Right lobe of liver (tissue), 6 donors: ENCODE measurements around the gene MGARP. TPM values are rescaled to one million over a fixed set of nuclear protein-coding genes. Genes with fewer than 3 reads are reported as not detected.

Experiments
- ATAC-seq, 4 donors: fragments of 200-7000 bp; cut with Tn5 transposase; one replicate each; pipeline ENCODE4 v1.9.1; 2020; ENCODE audit warnings: mild to moderate bottlenecking in 4 of 4, moderate library complexity in 4 of 4
- DNase-seq, 3 donors: peaks; one replicate each; pipeline ENCODE4 v3.0.0-alpha.2; 2020
- H3K27ac ChIP-seq, 3 donors: fragments of 200-600 bp; one replicate each; pipeline ENCODE4 v1.8.0; 2022
- H3K27me3 ChIP-seq, 2 donors: fragments of 200-600 bp; one replicate each; pipeline ENCODE4 v1.8.0; 2022
- H3K36me3 ChIP-seq, 4 donors: fragments of 200-600 bp; sonication (generic) in 1 of 4; one replicate each; pipeline versions ENCODE4 v1.5.1 to v1.8.0; 2017 to 2022; ENCODE audit warnings: control low read depth in 1 of 4
- H3K4me1 ChIP-seq, 4 donors: fragments of 200-600 bp; sonication (generic) in 1 of 4; one replicate each; pipeline versions ENCODE4 v1.5.1 to v1.8.0; 2017 to 2022; ENCODE audit warnings: control low read depth in 1 of 4
- H3K4me3 ChIP-seq, 3 donors: fragments of 200-600 bp; one replicate each; pipeline ENCODE4 v1.8.0; 2022
- H3K9me3 ChIP-seq, 4 donors: fragments of 200-600 bp; sonication (generic) in 1 of 4; one replicate each; pipeline versions ENCODE4 v1.5.1 to v1.8.0; 2017 to 2022; ENCODE audit warnings: control low read depth in 1 of 4
- POLR2A ChIP-seq: fragments of 450-650 bp; IDR thresholded peaks from one replicate; pipeline ENCODE4 v1.6.1; 2017; ENCODE audit warnings: antibody characterized with exemption, mild to moderate bottlenecking
- WGBS: methylation state at CpG from one replicate; pipeline ENCODE4 v1.1.6; 2018; ENCODE audit warnings: low coverage, low lambda C conversion rate; ENCODE audit not compliant: insufficient coverage; ENCODE audit errors: missing lambda C conversion rate; 5-methylcytosine and 5-hydroxymethylcytosine counted together
- intact Hi-C, 2 donors: fragments of 100-400 bp; cut with DNase I; formaldehyde crosslinking; loops; one replicate each; pipeline versions ENCODE4 v1.11.2 to v1.14.1; 2022
- total RNA-seq, 6 experiments: library from RNA; depleted of rRNA in 2 of 6; stranded (reverse); fragments of >200 nt in 2 of 6; fragmentation: NEBNext Ultra II Directional in 3 of 6; extraction: Animal tissue kit (Norgen Biotek cat#: 25700) in 3 of 6; gene quantifications; one replicate each; pipeline versions ENCODE4 v1.1.0 to v1.2.4, GENCODE V29; 2016 to 2023
- TF ChIP-seq, protein P1 (sequence below), 4 donors: fragments of 200-600 bp in 3 of 4; fragments of 450-650 bp in 1 of 4; IDR thresholded peaks; one replicate each; pipeline versions ENCODE4 v1.5.1 to v1.8.0; 2016 to 2022; ENCODE audit warnings: antibody characterized with exemption in 4 of 4, mild to moderate bottlenecking in 2 of 4
- donor health status: DM: no; HTN: yes; CAD: no.
- donor health status: DM: no; HTN: no; CAD: no.
- donor health status: DM: no; HTN: no; CAD: no.
- donor health status: DM: no; HTN: yes; CAD: no.
- donor health status: DM: no; HTN: yes; CAD: no.

Gene MGARP
- total RNA-seq, 6 experiments from 2014 or later, result 0.20 to 0.43 TPM; not detected in 4

DNA sequence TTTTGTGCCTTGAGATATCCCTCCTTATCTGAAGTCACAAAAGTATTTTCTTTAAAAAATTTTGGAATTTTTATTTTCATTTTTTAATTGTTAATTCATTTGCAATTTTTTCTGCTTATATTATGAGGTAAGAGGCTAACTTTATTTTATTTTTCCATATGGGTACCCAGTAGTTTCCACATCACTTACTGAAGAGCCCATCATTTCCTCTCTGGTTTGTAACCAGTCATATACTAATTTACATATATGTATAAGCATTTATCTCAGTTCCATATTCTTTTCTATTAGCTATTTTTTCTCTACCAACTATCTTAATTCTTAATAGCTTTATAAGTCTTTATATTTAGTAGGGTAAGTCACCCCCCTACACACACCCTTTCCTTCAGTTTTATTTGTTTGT is 27.0 kb downstream of the MGARP start:
- DNase-seq (no peak), ATAC-seq (no peak)
- Histone ChIP-seq H3K4me1 (no peaks in the 10 kb centered on the region), H3K27me3 (no peaks in the 10 kb centered on the region), H3K36me3 (no peaks in the 10 kb centered on the region), H3K27ac (no peak overlapping the region), H3K4me3 (no peak overlapping the region), H3K9me3 (no peaks in the 10 kb centered on the region)
- no peak for TF ChIP-seq POLR2A
- TF ChIP-seq, protein P1, sequence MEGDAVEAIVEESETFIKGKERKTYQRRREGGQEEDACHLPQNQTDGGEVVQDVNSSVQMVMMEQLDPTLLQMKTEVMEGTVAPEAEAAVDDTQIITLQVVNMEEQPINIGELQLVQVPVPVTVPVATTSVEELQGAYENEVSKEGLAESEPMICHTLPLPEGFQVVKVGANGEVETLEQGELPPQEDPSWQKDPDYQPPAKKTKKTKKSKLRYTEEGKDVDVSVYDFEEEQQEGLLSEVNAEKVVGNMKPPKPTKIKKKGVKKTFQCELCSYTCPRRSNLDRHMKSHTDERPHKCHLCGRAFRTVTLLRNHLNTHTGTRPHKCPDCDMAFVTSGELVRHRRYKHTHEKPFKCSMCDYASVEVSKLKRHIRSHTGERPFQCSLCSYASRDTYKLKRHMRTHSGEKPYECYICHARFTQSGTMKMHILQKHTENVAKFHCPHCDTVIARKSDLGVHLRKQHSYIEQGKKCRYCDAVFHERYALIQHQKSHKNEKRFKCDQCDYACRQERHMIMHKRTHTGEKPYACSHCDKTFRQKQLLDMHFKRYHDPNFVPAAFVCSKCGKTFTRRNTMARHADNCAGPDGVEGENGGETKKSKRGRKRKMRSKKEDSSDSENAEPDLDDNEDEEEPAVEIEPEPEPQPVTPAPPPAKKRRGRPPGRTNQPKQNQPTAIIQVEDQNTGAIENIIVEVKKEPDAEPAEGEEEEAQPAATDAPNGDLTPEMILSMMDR (IDR thresholded peaks at IDR 0.05), result no peak
- intact Hi-C loops, result no loop called here

DNA sequence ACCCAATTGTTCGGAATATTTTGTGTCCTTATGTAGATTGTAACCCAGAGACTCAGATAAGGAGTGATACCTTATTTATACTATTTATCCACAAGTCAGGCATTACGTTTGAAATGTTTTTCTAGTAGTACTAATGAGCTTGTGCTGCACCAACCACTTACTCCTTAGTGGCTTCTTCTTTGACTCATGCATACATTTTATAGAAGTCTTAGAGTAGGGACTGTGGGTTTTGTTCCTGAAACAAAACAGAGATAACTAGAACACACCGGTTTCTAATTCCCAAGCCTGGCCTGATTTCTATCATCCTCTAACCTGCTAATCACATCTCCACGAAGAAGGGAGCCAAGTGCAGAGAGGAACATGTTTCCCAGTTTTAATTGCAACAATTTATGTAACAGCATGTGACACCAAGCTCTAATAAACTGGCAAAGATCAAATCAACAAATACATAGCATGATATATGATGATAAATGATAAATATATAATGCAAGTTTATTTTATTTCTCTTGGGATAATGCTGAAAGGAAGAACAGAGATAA is 32.3 kb downstream of the MGARP start:
- no peaks in the 10 kb centered on the region for H3K9me3 ChIP-seq
- TF ChIP-seq, protein P1 (IDR thresholded peaks at IDR 0.05), result no peak
- TF ChIP-seq POLR2A, result no peak
- no peak for ATAC-seq
- H3K27ac ChIP-seq, result no peak overlapping the region
- intact Hi-C loops, result no loop called here
- H3K4me1 ChIP-seq, result no peaks in the 10 kb centered on the region
- H3K36me3 ChIP-seq, result no peaks in the 10 kb centered on the region
- 92% methylated on average over 4 of the region's 4 CpGs for whole genome bisulfite sequencing
- no peaks in the 10 kb centered on the region for H3K27me3 ChIP-seq
- no peak for DNase-seq
- no peak overlapping the region for H3K4me3 ChIP-seq

DNA sequence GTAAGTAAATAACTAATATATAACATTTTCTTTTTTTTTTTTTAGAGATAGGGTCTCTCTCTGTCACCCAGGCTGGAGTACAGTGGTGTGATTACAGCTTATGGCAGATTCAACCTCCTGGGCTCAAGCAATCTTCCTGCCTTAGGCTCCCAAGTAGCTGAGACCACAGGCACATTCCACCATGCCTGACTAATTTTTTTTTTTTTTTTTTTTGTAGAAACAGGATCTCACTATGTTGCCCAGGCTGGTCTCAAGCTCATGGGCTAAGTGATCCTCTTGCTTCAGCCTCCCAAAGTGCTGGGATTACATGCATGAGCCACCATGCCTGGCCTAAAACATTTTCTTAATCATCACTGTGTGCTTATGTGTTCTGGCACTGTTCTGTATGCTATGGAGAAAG is 32.8 kb downstream of the MGARP start:
- no peaks in the 10 kb centered on the region for H3K36me3 ChIP-seq
- intact Hi-C loops, result no loop called here
- no peak overlapping the region for H3K27ac ChIP-seq
- H3K4me1 ChIP-seq, result no peaks in the 10 kb centered on the region
- H3K4me3 ChIP-seq, result no peak overlapping the region
- ATAC-seq (no peak), DNase-seq (no peak)
- TF ChIP-seq POLR2A, result no peak
- TF ChIP-seq, protein P1 (IDR thresholded peaks at IDR 0.05), result no peak
- H3K27me3 ChIP-seq, result no peaks in the 10 kb centered on the region
- no peaks in the 10 kb centered on the region for H3K9me3 ChIP-seq

DNA sequence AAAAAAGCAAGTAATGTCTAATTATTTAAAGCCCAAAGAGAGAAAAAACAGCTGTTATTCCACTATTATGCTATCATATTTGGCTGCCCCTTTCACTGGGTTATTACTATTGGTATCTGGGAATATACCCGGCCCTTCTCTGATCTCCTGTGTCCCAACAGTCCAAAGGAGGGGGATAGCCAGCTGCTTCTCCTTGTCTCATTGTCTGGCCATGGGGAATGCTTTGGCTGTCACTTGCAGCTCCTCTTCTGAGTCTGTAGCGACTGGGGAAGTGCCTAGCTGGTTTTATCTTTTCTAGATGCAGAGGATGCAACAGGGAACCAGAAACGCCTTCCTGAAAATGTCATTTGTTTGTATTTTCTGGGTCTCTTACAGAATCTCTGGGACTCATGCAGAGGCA is 33.9 kb downstream of the MGARP start:
- intact Hi-C loops, result no loop called here
- Histone ChIP-seq H3K27ac (no peak overlapping the region), H3K9me3 (no peaks in the 10 kb centered on the region), H3K36me3 (no peaks in the 10 kb centered on the region), H3K27me3 (no peaks in the 10 kb centered on the region), H3K4me1 (no peaks in the 10 kb centered on the region), H3K4me3 (no peak overlapping the region)
- no peak for ATAC-seq
- DNase-seq, result no peak
- WGBS, result 53% methylated on average over 2 of the region's 3 CpGs
- TF ChIP-seq POLR2A, result no peak

DNA sequence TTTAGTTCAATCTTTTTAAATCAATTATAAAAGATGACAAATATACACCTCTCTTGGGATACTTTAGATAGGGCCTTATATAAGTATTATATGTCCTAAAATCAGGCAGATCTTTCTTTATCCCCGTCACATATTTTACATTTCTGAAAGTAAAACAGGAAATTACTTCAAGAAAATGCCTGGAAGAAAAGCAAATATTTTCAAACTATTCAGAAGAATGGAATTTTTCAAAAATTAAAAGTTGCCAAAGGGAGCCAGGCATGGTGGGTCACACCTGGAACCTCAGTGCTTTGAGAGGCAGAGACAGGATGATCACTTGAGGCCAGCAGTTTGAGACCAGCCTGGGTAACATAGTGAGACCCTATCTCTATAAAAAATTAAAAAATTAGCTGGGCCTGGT is 34.4 kb downstream of the MGARP start:
- Histone ChIP-seq H3K9me3 (no peaks in the 10 kb centered on the region), H3K4me3 (no peak overlapping the region), H3K36me3 (no peaks in the 10 kb centered on the region), H3K27me3 (no peaks in the 10 kb centered on the region), H3K4me1 (no peaks in the 10 kb centered on the region), H3K27ac (no peak overlapping the region)
- TF ChIP-seq, protein P1 (IDR thresholded peaks at IDR 0.05), result no peak
- TF ChIP-seq POLR2A, result no peak
- ATAC-seq (no peak), DNase-seq (no peak)
- 77% methylated on average over 1 of the region's 1 CpG for WGBS
- intact Hi-C loops, result no loop called here
